GM12892 (cell line): ENCODE results near the gene DCUN1D2. TPM values are rescaled to one million over a fixed set of nuclear protein-coding genes. Genes with fewer than 3 reads are reported as not detected.

Experiments
- DNase-seq: peaks from one replicate; pipeline ENCODE4 v3.0.0; 2011; ENCODE audit not compliant: insufficient read length
- FAIRE-seq: peaks from 2 replicates; lab custom pipeline; 2011; peaks lifted over from hg19 to GRCh38; lab: Jason Lieb, UNC
- POLR2A ChIP-seq: IDR thresholded peaks from 2 replicates; pipeline ENCODE4 v1.6.1; 2011; ENCODE audit warnings: low read depth, low read length, control low read depth
- POLR2AphosphoS5 ChIP-seq: IDR thresholded peaks from 2 replicates; pipeline ENCODE4 v1.6.1; 2011; ENCODE audit warnings: low read depth, low read length, control low read depth
- TAF1 ChIP-seq: IDR thresholded peaks from 2 replicates; pipeline ENCODE4 v1.6.1; 2011; ENCODE audit warnings: low read depth, mild to moderate bottlenecking, control low read depth, low read length, borderline replicate concordance
- polyA plus RNA-seq: library from polyadenylated mRNA; unstranded; fragments of >200 nt; gene quantifications from one replicate; pipeline ENCODE4 v1.2.1, GENCODE V29; 2012; ENCODE audit warnings: missing spikeins, inconsistent platforms; ENCODE audit not compliant: missing spikeins

Gene DCUN1D2
- polyA plus RNA-seq, result 8.8 TPM

- DNase-seq (peak; percentile 92), FAIRE-seq (peak; percentile 97)
Measured at GRCh38 chr13:113490496-113491417, at the start of gene DCUN1D2. TSS of gene DCUN1D2 (minus strand) at chr13:113490711. CDS start at chr13:113490669, 42 bp downstream.

GRCh38 chr13:113539822-113540221 lies 49.3 kb upstream of the DCUN1D2 start:
- TF ChIP-seq POLR2AphosphoS5 (no peak), POLR2A (no peak), TAF1 (no peak)
- FAIRE-seq (no peak), DNase-seq (no peak)

More at GRCh38 chr13:113490496-113491417, at the start of gene DCUN1D2:
- TF ChIP-seq POLR2A (peak; percentile 80; the same call in 1 of the 2 replicates), POLR2AphosphoS5 (peak; percentile 54; the same call in 1 of the 2 replicates), TAF1 (no peak)

GRCh38 chr13:113539176-113539575 lies 48.7 kb upstream of the DCUN1D2 start:
- FAIRE-seq (no peak), DNase-seq (no peak)
- no peak for TF ChIP-seq TAF1
- TF ChIP-seq POLR2A, result no peak
- no peak for TF ChIP-seq POLR2AphosphoS5

- TF ChIP-seq TAF1 (no peak), POLR2AphosphoS5 (no peak), POLR2A (no peak)
Measured at GRCh38 chr13:113538689-113539058, 48.2 kb upstream of the DCUN1D2 start.

GRCh38 chr13:113537909-113538688 lies 47.6 kb upstream of the DCUN1D2 start:
- no peak for TF ChIP-seq TAF1
- TF ChIP-seq POLR2A, result no peak
- no peak for TF ChIP-seq POLR2AphosphoS5

More at GRCh38 chr13:113538689-113539058, 48.2 kb upstream of the DCUN1D2 start:
- no peak for FAIRE-seq
- no peak for DNase-seq

GRCh38 chr13:113537205-113537604 lies 46.7 kb upstream of the DCUN1D2 start:
- FAIRE-seq (no peak), DNase-seq (no peak)
- TF ChIP-seq POLR2A, result no peak
- no peak for TF ChIP-seq POLR2AphosphoS5
- TF ChIP-seq TAF1, result no peak

More at GRCh38 chr13:113537909-113538688, 47.6 kb upstream of the DCUN1D2 start:
- FAIRE-seq (no peak), DNase-seq (no peak)

- no peak for TF ChIP-seq TAF1
- TF ChIP-seq POLR2AphosphoS5, result no peak
- TF ChIP-seq POLR2A, result no peak
- no peak for FAIRE-seq
- no peak for DNase-seq
Measured at GRCh38 chr13:113536461-113537110, 46.1 kb upstream of the DCUN1D2 start.

GRCh38 chr13:113535381-113535781 lies 44.9 kb upstream of the DCUN1D2 start:
- no peak for TF ChIP-seq TAF1
- no peak for FAIRE-seq
- no peak for DNase-seq

- no peak for TF ChIP-seq TAF1
- no peak for TF ChIP-seq POLR2A
- TF ChIP-seq POLR2AphosphoS5, result no peak
- DNase-seq, result no peak
- FAIRE-seq, result no peak
Measured at GRCh38 chr13:113534236-113534860, 43.8 kb upstream of the DCUN1D2 start.

GRCh38 chr13:113533161-113533840 lies 42.8 kb upstream of the DCUN1D2 start:
- DNase-seq (no peak), FAIRE-seq (no peak)

More at GRCh38 chr13:113533161-113533840, 42.8 kb upstream of the DCUN1D2 start:
- no peak for TF ChIP-seq POLR2AphosphoS5
- no peak for TF ChIP-seq TAF1
- no peak for TF ChIP-seq POLR2A
